Measurements from ENCODE around the gene PLXNA1. TPM values are rescaled to one million over a fixed set of nuclear protein-coding genes. Genes with fewer than 3 reads are reported as not detected.

Gene PLXNA1
- total RNA-seq, 1 donor from 2014 or later: 209 TPM

GRCh38 chr3:126952983-126953660 lies 29.8 kb upstream of the PLXNA1 start:
- no peak for DNase-seq (ENCODE audit: low read depth)

DNA sequence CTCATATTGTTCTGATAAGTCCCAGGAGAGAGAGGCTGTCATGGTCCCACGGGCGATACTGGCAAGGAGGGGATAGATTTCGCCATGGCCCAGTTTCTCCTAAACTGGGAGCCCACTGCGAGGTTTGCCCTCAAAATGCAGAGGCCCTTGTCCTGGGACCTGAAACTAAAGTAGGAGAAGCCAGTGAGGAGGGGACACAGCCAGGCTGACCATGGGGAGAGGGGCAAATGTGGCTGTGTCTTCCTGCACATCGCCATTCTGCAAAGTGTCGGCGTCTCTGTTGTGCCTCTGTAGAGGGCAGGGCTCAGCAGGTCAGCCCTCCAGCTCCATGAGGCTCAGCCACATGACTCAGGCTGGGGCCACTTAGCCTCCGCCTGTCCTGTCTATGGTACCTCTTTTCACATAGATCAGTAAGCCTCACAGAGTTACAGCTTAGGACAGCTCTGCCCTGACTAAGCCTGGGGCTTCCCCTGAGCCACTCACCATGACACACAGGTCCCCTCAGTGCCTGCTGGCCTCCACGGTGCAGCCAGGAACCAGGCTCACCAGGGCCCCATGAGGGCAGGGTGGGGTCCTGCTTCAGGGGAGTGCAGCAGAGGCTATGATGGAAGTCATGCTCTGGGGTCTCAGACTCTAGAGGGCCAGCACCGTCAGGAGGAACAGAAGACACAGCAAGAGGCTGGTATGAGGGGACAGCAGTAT lies 28.6 kb upstream of the PLXNA1 start:
- no peak for DNase-seq (ENCODE audit: low read depth)

GRCh38 chr3:126955004-126955790 lies 27.7 kb upstream of the PLXNA1 start:
- no peak for DNase-seq (ENCODE audit: low read depth)

DNA sequence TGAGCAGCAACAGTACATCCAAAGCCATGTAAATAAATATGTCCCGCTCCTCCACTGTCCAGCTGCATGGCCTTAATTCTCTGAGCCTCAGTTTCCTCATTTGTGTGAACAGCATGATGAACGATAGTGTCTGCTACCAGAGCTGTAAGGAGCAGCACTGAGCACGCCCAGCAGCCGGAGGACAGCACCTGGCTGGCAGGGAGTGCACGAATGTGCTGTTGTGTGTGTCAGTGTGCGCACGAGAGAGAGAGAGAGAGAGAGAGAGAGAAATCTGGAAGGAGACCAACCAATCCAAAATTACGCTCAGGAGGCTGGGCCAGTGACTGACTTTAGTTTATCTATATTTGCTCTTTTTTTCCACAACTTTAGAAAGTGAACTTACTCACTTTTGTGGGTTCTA lies 26.6 kb upstream of the PLXNA1 start:
- DNase-seq (ENCODE audit: low read depth): no peak

DNA sequence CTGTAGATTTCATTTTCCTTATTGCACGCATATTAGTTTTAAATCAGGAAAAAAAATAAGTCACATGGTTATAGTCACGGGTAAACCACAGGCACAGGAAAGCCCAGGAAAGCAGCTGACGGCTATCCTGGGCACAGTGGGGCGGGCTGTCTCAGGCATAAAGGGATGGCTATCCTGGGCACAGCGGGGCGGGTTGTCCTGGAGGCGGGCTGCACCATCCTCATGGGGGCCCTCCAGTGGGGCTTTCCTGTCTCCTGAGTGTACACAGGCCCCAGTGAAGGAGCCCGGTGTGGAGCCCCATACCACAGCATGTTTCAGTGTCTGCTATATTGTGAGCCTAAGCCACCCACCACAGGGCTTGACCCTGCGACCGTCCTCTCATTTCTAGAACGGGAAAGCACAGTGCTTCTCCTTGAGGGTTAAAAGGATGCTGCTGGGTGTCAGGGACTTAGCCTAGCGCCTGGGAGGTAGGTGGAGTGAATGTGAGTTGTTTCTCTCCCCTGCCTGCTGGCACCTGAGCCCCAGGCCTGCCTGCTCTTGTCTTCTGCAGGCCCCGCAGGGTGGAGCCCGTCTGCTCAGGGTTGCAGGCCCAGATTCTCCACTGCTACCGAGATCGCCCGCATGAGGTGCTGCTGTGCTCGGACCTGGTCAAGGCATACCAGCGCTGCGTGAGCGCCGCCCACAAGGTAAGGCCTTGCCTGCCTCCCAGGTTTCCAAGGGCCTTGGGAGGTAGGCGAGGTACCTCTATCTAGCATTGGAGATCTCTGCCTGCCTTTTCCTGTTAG lies 25.9 kb upstream of the PLXNA1 start:
- peak; percentile 50 for DNase-seq (ENCODE audit: low read depth)

- DNase-seq (ENCODE audit: low read depth): no peak
These were observed 24.9 kb upstream of the PLXNA1 start for GRCh38 chr3:126957776-126958637.

GRCh38 chr3:126958638-126959085 lies 24.3 kb upstream of the PLXNA1 start:
- no peak for DNase-seq (ENCODE audit: low read depth)

DNA sequence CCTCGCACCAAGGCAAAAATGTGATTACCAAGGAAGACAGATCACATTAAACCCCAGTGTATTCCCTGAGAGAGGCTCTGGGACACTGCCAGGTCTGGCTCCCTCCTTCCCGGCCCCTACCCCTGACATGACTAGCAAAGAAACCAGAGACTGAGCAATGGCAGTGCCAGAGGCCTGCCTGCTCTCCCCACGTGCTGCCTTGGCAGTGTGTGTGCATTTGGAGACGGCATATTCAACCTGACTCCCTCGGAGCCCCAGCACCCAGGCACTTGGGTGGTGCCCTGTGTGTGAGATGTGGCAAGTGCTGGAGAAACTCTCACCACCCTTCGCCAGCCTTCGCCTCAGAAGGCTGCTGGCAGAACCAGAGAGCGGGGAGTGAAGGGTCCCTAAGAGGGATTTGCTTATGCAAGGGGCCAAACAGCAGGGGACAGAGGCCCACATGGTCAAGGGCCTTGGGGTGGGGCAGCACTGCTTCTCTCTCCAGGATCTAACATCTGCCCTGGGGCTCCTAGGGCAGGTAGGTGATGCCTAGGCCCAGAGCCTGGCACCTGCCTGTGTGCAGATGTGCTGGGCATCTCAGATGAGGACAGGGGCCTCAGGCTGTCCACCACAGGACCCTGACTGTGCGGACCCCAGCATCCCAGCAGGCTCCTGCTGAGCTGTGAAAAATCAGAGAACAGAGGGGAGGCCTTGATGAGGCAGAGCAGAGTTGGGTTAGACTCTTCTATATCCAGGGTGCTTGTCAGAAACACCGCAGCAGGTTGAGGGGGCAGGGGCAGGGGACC lies 23.6 kb upstream of the PLXNA1 start:
- DNase-seq (ENCODE audit: low read depth): no peak

DNA sequence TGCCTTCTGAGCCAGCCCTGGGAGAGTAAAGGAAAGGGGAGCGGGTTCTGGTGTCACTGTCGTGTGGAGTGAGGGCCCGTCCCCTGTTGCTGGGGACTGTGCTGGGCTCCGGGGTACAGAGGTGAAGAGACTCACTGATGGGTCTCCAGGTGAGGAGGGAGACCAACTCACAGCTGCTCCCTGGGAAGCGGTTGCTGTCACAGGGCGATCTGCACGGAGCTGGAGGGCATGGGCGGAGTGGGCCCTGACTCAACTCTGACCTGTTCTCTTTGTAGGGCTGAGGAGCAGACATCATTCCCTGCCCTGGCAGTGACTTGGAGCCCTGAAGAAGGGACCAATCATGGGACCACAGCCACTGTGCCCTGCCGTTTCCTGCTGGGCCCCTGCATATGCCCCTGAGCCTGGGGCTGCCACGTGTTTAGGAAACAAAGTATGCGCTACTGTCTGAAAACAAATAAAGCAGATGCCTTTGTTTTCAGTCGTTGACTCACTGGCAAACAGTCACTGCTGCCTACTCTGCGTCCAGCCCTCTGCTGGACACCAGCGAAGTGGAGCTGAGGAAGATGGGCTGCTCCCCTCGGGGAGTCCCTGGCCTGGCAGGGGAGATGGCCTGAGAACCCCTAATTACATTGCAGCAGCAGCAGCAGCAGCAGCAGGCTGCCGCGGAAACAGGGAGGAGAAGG lies 22.9 kb upstream of the PLXNA1 start:
- DNase-seq (ENCODE audit: low read depth): peak; percentile 55

DNA sequence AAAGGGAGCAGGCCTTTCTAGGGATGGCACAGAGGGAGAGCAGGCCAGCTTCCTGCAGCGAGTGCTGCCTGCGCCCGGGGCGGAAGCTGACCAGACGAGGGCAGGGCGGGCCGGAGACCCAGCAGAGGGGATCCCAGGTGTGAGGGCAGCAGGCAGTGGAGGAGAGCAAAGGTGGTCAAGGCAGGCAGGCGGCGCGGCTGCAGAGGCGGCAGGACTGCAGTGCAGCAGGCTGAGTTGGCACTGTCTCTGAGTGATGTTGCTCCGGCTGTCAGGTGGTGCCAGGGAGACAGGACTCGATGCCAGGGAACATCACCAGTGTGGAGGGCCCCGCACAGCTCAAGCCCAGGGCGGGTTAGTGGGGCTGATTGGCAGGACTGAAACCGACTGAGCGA lies 22.3 kb upstream of the PLXNA1 start:
- DNase-seq (ENCODE audit: low read depth): no peak

GRCh38 chr3:126961191-126961790 lies 21.6 kb upstream of the PLXNA1 start:
- DNase-seq (ENCODE audit: low read depth): peak; percentile 94

DNA sequence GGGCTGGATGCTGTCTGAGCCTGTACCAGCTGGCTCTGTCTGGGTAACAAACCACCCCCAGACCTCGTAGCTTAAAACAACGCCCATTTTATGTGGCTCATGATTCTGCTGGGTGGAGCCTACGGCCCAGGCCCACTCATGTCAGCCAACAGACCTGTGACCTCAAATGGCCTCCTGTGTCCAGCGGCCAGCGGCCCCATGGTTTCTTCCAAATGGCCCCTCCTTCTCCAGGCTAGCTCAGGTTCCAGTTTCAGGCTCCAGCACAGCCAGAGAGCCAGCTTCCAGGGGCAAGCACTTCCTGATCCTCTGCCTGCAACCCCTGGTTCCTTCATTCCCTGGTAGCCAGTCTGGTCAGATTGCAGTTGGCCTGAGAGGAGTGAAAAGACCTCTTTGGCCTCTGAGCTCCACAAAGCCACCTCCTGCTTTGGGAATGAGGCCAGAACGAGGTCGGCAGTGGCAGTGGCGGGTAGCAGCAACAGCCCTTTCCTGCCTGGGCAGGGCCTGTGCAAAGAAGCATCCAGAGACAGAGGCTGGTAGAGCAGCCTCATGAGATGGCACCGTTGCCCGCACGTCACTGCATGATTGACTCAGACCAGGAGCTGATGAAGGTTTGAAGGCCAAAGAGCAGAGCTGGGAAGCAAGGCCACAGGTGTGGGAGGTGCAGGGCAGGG lies 21.0 kb upstream of the PLXNA1 start:
- DNase-seq (ENCODE audit: low read depth): peak; percentile 43

DNA sequence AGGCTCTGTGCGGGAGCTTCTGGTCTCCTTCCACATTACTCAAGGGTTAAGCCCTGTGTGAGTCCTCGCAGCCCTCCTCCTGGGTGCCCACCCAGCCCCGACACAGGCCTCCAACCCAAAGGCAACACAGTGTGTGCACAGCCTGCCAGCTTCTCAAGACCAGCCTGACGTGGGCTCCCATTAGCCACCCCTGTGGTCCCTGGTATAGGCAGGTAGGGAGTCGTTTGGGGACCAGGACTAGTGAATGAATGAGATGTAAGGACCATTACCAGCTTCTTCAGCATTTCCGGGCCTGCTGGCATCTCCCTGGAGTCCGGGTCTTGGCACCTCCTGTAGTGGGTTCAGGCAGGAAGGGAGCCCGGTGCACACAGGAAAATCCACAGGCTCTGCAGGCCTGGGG lies 20.2 kb upstream of the PLXNA1 start:
- DNase-seq (ENCODE audit: low read depth): no peak

DNA sequence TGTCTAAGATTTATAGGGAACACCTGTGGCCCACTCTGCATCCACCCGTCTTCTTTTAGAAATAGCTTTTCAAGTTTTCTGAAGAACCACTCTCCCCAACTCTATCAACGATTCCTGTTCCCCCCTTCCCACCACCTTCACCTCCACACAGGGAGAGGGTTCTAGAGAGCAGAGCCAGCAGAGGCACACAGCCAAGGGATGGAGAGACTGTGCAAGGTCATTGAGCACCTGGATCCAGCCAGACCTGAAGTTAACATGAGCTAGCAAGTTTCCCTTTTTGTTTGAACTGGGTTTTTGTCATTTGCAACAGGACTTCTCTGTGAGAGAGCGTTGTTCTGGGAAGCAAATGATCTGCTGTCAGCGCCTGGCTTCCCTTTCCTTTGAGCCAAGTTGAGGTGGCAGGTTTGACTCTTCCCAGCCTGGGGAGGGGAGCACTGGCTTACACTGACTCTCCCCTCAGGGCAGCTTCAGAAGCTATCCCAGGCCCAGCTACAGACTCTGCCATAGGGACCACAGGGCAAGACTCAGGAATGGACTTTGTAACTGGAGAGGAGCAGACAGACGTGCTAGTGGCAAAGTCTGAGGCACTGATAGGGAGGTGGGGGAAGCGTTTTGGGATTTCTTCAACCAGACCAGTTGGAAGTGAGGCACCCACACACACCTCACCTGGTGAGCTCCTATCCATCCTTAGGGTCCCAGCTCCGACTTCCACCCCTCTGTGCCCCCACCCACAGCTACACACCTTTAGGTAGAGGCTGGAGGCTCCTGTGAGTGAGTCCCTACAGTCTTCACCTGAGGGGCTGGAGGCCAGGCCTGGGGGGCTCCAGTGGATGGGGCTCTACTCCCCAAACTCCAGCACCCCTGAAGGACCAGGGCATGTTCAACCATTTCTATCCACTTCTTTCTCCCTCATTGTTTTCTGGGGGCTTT lies 19.4 kb upstream of the PLXNA1 start:
- DNase-seq (ENCODE audit: low read depth): no peak

GRCh38 chr3:126964261-126964660 lies 18.7 kb upstream of the PLXNA1 start:
- no peak for DNase-seq (ENCODE audit: low read depth)

DNA sequence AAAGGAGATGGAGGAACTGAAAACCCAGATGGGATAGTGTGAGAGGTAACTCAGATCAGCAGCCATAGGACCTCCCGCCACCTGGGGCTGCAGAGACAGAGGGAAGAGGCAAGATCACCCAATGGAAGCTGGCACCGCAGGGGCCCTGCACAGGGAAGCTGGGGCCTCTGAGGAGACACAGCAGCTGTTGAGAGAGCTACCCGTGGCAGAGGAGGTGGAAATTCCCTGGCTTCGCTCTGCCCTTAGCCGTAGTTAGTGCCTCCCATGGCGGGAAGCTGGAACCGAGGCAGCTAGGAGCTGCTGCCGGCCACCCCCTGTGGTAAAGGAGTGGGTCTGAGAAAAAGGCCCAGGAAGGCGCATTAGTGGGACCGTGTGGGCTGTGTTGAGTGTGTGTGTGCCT lies 18.0 kb upstream of the PLXNA1 start:
- DNase-seq (ENCODE audit: low read depth): peak; percentile 25

- no peak for DNase-seq (ENCODE audit: low read depth)
These were observed 17.3 kb upstream of the PLXNA1 start for GRCh38 chr3:126965526-126966080.
